Measurements from ENCODE around the gene EHD4.

EHD4 gene

DNA sequence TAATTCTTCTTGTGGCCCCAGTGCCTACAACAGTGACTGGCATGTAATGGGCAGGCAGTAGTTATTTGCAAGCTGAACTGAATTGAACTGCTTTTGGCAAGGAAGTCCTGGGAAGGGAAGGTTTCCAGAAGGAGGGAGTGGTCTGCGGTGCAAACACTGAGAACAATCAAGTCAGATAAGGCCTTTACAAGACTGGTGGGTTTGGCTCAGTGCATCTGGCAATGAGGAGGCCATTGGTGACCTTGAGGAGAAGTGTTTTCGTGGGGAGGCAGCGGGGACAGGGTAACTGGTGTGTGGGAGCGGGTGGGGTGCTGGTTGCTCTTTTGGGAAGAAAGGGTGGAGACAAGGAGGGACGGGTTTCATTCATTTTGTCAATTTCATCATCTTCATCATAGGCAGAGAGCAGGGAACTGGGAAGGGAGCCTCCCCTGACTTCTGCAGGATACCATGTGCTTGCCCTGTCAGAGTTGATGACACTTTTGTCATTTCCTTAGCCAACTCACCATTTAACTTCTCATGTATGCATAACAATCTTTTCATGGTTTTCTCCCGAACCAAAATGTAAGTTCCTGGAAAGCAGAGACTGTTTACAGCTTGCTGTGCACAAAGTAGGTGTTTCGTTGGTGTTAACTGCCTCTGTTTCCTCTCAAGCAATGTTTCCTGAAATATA, 8.4 kb upstream of the EHD4 start:
- no peak for DNase-seq (ENCODE audit: low spot score)

DNA sequence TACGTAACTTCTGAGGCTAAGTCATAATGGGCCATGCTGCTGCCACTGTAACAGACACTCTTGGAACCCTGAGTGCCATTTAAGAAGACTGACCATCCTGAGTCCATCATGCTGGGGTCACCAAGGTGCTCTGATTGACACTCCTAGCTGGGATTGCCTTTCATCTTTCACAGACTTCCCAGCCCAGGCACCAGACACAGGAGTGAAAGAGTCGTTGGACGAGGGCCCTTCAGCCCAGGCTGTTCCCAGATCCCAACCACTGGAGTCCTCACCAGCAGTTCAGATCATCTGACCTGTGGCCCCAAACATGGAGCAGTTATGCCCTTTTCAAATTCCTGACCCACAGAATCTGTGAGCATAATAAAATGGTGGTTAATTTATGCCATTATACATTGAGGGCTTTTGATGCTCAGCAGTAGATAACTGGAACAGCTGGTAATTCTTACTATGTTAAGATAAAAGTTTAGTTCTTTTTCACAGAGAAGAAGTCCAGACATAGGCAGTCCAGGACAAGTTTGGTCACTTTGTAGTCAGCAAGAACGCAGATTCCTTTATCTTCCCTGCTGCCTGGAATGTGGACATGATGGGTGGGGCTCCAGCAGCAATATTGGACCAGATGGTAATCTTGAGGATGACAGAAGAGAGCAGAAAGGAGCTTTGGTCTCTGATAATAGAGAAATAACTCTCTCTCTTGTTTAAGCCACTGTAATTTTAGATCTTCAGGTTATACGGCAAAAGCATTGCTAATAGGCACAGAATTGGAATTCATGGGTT, 7.3 kb upstream of the EHD4 start:
- DNase-seq (ENCODE audit: low spot score): no peak

DNA sequence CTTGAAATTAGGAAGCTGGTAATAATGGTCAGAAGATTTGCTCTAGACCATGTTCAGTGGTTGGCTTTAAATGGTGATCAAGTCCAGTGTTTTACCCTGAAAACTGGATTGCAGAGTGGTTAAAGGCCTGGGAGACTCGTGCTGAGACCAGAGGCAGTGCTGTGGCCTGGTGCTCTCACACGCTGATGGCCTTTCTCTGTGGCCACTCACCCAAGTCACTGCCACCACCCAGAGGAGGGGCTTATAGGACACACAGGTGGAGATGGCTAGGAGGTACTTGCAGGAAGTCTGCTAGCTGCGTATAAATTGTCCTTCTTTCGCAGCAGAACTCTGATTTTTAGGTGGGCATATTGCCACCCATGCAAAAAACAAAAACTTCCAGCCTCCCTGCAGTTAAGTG, 6.2 kb upstream of the EHD4 start:
- DNase-seq (ENCODE audit: low spot score): no peak

DNA sequence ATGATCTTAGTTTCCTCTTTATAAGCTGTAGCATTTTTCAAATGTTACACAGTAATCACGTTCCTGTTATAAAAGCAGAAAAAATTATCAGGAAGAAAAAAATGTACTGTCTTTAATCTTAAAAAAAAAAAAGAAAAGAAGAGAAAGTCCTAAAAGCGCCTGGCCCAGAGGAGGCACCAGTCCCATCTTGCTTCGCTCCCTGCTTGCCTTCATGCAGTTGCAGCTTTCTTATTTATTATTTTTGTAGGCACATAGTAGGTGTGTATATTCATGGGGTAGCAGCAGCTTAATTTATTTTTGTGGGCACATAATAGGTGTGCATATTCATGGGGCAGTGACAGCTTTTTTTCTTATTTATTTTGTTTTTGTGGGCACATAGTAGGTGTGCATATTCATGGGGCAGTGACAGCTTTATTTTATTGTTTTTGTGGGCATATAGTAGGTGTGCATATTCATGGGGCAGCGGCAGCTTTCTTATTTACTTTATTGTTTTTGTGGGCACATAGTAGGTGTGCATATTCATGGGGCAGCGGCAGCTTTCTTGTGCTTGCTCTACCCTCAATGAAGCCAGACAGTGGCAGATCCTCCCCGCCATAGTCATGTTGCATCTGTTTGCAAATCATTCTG, 5.5 kb upstream of the EHD4 start:
- DNase-seq (ENCODE audit: low spot score): no peak

DNA sequence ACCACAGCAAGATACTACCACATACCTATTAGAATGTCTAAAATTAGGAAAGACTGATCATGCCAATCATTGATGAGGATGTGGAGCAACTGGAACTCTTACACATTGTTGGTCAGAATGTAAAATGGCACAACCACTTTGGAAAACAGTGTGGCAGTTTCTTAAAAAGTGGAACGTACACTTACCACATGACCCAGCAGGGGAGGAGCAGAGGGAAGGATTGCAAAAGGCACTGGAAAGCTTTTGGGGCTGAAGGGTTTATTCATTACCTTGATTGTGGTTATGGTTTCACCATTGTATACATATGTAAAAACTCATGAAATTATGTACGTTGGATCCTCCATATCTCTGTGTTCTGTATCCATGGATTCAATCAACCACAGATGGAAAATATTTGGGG, 3.3 kb upstream of the EHD4 start:
- DNase-seq (ENCODE audit: low spot score): no peak

DNA sequence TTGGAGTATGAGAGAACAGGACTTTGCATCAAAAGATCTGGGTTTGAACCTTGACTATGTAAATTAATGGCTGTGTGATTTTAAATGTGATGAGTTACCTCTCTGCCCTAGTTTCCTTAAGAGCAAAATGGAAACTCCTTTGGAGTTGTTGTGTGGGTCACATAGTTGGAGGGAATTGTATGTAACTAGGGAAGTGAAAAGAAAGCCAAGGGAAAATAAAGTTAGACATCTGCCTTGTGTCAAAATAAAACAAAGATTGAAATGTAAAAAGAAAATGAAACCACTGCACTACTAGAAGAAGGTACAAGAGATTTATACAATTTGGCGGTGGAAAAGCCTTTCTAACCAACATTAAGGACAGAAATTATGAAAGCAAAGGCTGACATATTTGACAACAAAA, 1.7 kb upstream of the EHD4 start:
- DNase-seq (ENCODE audit: low spot score): no peak

DNA sequence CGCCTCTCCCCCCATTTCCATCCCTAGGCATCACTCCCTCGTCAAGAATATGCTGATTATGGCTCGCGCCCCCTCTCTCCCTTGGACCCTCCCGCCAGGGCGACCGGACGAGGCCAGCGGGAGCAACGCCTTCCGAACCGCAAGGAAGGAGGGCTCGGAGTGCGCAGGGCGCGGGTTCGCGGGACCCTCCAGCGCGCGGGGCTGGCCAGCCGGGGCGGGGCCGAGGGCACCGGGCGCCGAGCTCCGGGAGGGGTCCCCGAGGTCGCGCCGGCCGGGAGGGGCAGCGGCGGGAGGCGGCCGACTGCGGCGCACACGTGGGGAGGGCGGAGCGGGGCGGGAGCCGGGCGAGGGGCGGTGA, 483 bp downstream of the EHD4 start:
- DNase-seq (ENCODE audit: low spot score): no peak

DNA sequence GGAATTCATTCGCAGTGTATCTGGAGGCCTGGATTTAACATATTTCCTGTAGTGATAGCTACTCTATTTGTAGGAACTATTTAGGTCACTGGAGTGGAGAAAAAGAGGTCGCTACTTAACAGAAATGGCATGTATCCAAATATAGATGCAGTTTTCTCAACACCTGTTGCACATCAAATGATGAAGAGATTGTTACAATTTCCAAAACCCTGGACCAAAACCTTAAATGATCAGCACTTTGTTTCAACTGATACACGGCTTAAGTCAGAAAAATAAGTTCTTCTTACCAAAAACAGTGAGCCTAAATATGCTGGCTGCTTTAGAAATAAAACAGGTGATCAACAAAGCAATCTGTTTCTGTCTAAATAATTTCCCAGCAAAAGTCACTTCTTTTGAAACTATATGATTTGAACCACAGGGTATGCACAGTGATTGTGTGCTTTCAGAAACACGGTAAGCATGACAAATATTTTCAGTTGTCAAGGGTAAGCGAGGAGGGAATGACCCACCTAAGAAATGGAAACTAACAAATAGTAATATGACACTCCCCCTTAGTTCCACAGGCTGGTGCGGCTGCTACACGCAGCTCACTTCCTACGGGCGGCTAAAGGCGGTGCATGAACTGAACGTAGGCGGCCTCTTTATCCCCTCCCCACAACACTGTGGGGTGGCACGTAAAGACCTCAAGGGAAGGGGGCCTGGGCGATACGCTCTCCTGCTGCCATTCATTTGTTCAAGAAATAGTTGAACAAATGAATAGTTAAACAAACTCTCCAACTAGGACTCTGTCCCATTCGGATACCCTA, 1.1 kb downstream of the EHD4 start:
- peak; percentile 62 for DNase-seq (ENCODE audit: low spot score)

DNA sequence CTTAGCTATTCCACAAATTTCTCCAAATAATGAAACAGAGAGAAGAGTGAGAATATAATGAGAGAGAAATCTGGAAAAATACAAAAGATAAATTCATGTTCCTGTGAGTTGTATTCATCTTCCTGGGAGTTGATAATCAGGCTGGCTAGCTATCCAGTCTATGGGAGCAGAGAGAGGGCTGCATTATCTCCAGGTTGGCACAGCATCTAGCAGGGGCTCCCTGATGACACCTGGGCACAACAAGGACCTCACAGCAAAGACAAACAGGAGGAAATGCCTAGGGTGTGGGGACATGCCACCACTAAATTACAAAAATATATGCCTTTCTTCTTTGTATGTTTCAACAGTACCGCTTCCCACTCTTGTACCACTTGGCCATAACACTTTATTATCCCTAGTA, 1.9 kb downstream of the EHD4 start:
- DNase-seq (ENCODE audit: low spot score): no peak

DNA sequence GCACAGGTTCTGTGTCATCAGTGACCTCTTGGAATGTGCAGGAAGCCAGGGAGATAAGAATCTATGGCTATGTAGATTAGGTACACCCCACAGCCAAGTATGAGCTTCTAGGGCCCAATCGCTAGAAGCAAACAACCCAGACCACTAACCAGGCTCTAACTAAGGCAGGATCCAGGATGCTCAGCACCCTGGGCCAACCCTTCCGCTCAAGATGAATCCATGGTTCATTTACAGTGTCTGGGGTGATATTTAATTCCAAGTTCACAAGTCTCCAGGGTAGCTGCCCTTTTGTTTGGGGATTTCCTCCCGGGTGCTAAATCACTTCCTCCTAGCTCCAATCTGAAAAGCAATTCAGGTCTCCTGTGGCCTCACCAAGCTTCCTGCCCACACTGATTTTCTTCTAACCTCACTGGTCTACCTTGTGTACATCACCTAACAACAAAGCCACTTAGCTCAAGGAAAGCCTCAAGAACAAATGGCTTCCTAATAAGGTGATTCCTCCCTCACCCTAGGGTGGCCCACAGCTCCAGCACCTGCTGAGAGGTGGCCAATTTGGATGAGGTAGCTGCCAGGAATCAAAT, 2.4 kb downstream of the EHD4 start:
- DNase-seq (ENCODE audit: low spot score): no peak

DNA sequence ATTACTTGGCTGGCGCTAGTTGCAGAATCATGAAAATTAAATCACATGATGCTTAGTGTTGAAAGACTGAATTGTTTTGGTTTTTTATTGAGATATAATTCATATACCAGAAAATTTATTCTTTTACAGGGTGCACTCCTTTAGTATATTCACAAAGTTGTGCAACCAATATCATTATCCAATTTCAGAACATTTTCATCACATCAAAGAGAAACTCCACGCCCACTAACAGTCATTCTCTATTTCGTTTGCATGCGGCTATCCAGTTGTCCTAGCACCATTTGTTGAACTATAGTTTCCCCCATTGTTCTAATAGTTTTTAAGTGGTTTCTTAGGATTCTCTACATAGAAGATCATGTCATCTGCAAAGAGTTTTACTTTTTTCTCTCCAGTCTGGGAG, 3.7 kb downstream of the EHD4 start:
- DNase-seq (ENCODE audit: low spot score): no peak

DNA sequence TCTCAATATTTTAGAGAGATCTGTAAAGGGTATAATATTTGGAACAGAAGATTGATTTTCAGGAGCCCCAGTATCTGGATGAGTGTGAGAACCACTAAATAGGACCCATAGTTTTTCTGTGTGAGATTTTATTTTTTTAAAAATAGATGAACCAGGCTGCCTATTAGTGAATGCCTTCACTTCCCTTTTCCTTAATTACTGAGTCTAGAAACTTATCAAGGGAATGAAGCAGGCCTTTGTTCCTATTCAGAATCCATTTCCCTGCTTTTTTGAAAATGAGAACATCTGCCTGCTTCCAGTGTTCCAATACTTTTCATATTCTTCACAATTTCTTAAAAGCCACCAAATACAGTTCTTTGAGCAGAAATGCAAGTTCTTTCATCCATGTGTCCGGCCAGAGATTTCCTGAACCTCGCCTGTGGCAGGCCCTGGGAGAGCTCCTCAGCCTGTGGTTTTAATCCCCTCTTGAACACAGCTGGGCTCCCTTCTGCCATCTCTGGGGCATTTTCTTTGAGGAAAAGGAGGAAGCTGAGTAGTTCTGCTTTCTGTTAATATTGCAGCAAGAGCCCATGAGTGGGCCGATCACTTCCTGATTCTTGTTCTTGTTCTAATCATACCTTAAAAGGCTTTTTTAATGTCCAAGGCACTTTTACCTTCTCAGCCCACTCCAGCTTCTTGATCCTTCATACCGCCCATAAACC, 4.7 kb downstream of the EHD4 start:
- no peak for DNase-seq (ENCODE audit: low spot score)

DNA sequence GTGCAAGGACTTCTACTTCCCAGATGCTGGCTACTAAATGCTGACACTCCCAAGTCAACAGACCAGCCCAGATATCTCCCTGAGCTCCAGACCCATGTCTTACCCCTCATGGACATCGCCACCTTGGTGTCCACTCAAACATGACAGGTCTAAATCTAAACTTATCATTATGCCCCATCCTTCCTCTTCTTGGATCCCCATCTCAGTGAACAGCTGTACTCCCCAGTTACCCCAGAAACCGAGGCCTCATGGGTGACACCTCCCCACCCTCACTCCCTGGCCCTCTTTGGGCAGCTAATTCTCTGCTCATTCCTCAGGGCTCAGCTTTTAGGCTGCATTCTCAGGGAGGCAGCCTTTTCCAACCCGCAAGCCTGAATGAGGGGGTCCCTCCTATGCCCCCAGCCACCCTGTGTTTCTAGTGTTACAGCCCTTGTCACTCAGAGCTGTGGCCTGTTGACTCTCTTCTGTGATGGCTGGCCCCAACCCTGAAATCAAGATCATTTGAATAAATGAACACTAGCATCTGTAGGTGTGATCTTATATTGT, 5.4 kb downstream of the EHD4 start:
- no peak for DNase-seq (ENCODE audit: low spot score)

DNA sequence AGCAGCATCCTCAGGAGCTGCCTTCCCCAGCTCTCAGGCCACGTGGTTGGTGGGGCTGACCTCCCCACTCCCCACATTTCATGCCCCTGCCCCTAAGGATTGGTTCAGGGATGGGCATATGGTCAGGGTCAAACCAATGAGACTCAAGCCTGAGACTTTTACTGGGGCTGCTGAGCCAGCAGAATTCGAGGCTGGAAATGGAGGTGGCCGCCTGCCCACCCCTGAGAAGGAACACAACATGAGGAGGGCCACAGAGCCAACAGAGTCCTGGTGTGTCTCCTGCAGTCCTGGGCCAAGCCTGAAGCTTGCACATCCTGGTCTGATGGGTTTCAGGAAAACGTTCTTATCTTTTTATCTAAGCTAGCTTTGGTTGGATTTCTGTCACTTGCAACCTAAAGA, 5.9 kb downstream of the EHD4 start:
- no peak for DNase-seq (ENCODE audit: low spot score)

DNA sequence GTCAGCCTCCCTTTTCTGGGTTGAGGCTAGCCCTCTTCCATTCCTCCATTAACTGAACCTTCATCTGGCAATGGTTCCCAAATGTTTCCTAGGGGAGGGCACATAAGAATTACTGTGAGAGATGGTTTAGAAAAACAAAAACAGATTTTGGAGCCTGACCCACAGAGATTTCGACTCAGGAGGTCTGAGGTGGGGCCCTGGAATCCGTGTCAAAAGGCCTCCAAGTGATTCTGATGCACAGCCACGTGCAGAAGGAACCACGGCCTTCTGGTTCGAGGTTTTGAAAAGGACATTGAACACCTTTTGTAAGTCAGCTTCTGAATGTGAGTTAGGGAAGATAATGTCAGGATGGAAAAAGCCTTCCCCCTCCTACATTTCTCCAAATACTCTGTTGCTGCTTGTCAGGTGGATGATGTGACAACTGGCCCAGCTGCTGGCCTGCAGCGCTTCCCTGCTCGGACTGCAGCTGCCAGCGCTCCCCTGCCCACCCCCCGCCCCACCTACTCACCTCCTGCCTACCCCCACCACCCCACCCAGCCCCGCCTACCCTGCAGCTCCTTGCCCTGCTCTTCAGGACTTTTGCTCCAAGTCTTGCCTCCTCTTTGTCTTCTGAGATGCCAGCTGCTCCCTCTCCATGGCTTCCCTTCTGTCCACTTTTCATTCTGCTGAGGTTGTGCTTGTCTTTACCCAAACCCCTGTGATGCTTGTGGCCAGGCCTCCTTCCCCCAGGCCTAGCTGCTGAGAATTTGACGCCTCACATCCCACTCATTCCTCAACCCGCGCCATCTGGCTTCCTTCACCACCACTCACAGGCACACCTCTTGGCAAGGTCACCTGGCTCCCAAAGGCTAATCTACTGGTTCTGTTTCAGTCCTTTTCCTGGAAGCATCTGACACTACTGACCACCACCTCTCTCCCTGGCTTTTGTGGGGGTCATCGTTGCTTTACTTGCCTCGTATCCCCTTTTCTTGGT, 6.6 kb downstream of the EHD4 start:
- no peak for DNase-seq (ENCODE audit: low spot score)

DNA sequence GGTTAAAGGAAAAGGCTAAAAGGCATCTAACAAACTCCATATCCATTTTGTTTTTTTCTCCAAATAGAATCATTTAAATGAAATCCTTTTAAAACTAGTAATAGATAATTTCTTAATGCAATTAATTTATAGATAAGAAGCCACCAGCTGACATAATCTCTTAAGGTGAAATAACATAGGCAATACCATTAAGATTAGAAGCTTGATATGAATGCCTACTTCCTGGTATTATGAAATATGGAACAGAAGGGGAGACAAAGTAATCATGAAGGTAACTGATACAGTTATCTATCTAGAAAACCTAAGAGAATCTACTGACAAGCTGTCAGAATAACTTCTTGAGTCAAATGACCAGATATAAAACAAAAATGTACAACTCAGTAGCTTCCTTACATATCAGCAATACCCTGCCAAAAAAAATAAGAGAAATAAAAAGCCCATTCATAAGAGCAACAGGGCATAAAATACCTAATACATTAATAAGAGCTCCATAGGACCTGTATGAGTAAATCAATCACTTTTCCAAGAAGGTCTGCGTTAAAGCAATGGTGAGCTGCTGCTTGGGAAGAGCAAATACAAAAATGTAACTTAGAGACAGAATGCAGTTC, 10.7 kb downstream of the EHD4 start:
- no peak for DNase-seq (ENCODE audit: low spot score)

DNA sequence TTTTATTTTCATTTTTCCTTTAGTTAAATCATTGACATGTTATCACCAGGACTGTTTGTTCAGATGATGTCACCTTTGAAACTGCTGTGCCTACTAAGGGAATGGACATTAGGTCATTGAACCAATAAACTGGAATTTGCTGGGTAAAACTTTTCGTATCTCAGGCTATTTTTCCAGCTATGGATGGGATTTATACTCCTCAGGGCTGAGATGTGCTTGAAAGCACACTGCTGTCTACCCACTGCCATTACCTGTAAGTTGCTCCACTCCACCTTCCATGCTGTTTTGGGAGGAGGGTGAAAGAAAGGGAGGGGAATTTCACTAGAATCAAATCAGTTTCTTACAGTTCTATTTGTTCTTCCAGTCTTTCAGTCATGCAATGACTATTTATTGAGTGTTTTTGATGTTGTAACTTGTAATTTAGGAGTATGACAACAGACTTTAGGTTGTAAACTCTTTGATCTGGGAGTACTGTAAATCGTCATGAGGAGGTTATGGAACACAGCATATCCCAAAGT, 11.3 kb downstream of the EHD4 start:
- no peak for DNase-seq (ENCODE audit: low spot score)

DNA sequence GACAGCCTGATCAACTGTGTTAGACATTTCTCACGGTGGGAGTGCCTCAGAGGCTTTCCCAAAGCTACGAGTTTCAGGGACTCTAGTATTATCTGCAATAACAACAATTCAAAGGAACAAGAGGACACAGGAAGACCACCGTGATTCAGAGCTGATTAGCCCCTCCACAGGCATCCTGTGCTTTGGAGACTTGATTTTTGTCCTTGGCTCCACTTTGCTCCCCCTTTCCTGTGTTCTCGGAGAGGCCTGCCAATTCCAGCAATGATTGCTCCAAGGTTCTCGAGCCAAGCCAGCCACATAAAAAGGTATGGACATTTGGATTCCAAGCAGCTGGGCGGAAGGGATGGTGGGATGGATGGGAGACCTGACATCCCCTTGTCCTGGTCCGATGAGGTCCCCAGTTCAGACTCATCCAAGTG, 14.3 kb downstream of the EHD4 start:
- no peak for DNase-seq (ENCODE audit: low spot score)
